ENCODE measurements around the gene WWOX.

WWOX gene

DNA sequence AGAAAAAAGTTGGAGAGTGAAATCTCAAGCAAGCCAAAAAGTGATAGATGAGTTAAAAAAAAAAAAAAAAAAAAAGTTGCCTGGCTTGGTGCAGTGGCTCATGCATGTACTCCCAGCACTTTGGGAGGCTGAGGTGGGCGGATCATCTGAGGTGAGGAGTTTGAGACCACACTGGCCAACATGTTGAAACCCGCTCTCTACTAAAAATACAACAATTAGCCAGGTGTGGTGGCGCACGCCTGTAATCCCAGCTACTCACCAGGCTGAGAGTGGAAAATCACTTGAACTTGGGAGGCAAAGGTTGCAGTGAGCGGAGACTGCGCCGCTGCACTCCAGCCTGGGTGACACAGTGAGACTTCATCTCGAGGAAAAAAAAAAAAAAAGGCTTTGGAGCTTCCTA, 668.8 kb downstream of the WWOX start:
- DNase-seq (ENCODE audit: low read depth), result no peak

DNA sequence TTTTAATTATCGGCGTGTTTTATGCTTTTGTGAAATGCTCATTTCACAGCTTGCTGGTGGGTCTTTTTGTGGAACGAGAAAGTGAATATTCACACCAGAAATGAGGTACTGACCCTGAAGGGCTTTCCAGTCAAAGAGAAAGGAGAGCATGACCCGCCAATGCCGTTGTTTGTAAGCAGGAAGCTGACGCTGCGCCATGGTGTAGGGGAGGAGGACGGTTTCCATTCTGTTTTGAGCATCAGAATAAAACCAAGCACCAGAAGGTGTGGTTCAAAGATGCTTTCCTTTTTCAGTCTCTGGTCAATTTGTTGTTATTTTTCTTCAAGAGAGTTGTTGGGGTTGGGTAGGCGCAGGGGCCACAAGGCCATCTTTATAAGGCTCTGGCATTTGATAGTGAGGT, 669.3 kb downstream of the WWOX start:
- no peak for DNase-seq (ENCODE audit: low read depth)

GRCh38 chr16:78770353-78771091, 671.1 kb downstream of the WWOX start:
- DNase-seq (ENCODE audit: low read depth), result peak; percentile 54

DNA sequence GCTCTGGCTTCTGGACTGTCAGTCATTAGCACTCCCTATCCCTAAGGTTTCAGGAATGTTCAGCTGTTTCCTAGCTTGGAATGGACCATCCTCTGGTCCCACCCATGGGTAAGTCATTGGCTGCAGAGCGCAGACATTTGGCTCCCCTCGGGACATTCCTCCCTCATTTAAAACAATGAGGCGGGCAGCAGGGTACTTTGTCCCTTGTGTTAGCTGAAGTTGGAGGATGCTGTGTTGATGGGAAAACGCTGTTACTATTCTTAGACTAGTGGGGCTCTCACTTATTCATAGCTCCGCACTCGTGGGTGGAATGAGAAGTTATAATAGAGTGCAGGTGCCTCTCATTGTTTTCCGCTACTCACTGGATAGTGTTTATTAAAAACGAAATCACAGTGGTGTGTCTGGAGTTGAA, 673.8 kb downstream of the WWOX start:
- DNase-seq (ENCODE audit: low read depth), result no peak

DNA sequence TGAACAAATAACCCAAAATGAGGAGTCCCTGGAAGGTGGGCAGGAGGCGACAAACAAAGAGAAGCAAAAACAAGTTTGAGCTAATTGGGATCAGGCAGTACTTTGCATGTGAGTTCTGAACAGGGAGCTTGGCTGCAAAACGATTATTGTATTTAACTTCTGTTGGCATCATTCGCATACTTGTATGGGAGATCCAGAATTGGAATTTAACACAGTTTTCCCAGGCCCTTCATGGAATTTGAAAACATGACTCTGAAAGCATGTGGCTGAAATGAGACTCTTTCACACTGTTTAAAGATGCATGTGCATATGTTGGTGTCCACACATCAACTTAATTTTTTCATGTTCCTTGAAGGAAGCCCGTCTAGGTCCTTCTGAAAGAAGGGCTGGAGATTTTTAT, 674.3 kb downstream of the WWOX start:
- no peak for DNase-seq (ENCODE audit: low read depth)

DNA sequence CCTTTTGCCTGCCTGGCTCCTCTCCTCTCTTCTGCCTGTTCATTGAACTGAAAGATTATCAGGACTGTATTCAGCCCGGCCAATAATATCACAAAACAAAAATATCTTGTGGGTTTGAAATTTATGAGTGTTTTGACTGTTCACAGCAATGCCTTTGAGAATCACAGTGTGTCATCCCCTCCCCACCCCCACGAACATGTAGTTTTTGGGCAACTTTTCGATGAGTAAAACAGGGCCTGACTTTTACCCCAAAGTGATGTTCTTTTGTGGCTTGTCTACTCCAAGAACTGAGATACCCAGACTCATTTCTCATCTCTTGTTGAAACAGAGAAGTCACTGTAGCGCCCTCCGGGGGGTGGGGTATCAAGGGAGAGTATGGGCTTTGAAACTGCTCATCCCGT, 675.7 kb downstream of the WWOX start:
- no peak for DNase-seq (ENCODE audit: low read depth)

GRCh38 chr16:78778101-78779004, 678.9 kb downstream of the WWOX start:
- DNase-seq (ENCODE audit: low read depth), result no peak

- no peak for DNase-seq (ENCODE audit: low read depth)
Measured at GRCh38 chr16:78780808-78781207, 681.4 kb downstream of the WWOX start.

- DNase-seq (ENCODE audit: low read depth), result no peak
Measured at GRCh38 chr16:78782572-78782971, 683.1 kb downstream of the WWOX start.

- DNase-seq (ENCODE audit: low read depth), result no peak
Measured at GRCh38 chr16:78783570-78784079, 684.2 kb downstream of the WWOX start.

GRCh38 chr16:78784771-78785170, 685.3 kb downstream of the WWOX start:
- no peak for DNase-seq (ENCODE audit: low read depth)

- DNase-seq (ENCODE audit: low read depth), result no peak
Measured at GRCh38 chr16:78785218-78785617, 685.8 kb downstream of the WWOX start.

DNA sequence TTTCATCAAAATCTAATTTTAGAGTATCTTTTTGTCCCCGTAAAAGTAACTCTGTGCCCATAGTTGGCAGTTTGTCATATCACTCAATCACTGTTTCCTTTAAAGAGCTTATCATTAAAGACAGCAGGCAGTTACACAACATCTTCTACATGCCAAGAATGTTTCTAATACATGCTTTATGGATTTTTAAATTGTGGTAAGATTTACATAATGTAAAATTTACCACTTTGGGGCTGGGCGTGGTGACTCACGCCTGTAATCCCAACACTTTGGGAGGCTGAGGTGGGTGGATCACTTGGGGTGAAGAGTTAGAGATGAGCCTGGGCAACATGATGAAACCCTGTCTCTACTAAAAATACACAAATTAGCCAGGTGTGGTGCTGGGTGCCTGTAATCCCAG, 687.2 kb downstream of the WWOX start:
- no peak for DNase-seq (ENCODE audit: low read depth)

- DNase-seq (ENCODE audit: low read depth), result no peak
Measured at GRCh38 chr16:78788276-78788675, 688.8 kb downstream of the WWOX start.

GRCh38 chr16:78788696-78789095, 689.2 kb downstream of the WWOX start:
- no peak for DNase-seq (ENCODE audit: low read depth)

- DNase-seq (ENCODE audit: low read depth), result no peak
Measured at GRCh38 chr16:78789561-78789960, 690.1 kb downstream of the WWOX start.

- no peak for DNase-seq (ENCODE audit: low read depth)
Measured at GRCh38 chr16:78791011-78791410, 691.6 kb downstream of the WWOX start.

DNA sequence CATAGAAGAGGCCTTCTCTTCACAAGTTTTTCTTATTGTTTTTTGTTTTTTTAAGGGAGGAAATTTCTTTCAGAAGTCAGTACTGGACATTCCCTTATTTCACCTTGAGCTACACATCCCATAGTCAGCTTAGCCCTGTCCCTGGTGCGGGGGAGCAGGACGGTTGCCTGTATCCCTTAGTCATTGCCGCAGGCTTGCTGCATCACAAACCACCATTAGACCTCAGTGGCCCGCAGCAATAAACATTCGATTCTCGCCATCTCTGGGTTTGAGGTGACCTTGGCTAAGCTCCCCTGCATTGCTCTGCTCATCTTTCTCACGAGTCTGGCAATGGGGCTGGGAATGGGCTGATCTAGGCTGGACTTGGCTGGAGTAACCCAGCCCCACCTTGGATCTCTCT, 692.5 kb downstream of the WWOX start:
- DNase-seq (ENCODE audit: low read depth), result no peak

DNA sequence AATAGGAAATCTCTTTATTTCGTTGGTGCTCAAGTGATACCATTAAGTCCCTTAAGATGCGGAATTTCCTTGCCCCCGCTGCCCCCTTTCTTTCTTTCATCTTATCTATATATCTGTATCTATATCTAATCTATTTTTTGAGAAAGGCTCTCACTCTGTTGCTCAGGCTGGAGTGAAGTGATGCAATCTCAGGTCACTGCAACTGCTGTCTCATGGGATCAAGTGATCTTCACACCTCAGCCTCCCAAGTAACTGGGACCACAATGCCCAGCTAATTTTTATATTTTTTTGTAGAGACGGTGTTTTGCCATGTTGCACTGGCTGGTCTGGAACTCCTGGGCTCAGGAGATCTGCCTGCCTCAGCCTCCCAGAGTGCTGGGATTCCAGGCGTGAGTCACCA, 693.5 kb downstream of the WWOX start:
- no peak for DNase-seq (ENCODE audit: low read depth)

GRCh38 chr16:78794581-78795250, 695.3 kb downstream of the WWOX start:
- DNase-seq (ENCODE audit: low read depth), result no peak

- no peak for DNase-seq (ENCODE audit: low read depth)
Measured at GRCh38 chr16:78795433-78795832, 696.0 kb downstream of the WWOX start.

DNA sequence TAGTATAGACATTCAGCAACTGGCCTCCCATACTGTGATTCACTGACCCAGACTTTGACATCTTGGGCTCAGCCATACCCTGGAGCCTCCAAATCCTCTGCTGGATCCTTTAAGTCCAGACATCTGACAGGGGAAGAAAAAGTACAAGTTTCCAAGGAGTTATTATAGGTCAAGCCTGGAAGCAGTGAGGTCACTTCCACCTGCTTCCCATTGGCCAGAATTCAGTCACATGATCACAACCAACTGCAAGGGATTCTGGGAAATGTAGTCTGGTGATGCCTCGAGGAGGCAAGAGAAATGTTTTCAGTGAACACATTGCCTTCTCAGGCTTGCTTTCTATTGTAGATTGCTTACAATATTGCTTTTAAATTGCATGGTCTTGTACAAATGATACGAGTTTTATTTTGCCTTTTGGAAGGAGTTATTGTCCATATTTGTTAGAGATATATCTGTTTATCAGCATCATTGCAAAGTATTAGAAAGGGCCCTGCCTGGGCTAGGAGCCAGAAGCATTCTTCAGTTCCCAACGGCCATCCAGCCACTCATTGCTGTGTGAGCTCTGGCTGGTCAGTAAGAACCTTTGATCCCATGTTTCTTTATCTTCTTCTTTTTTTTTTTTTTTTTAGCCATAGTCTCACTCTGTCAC, 696.9 kb downstream of the WWOX start:
- DNase-seq (ENCODE audit: low read depth), result no peak

All from T-helper 22 cell (primary cell).